GM12891 (cell line): Measurements from ENCODE around the gene LACTBL1.

Experiments used
- PAX5 ChIP-seq: IDR thresholded peaks from 2 replicates; pipeline ENCODE4 v1.6.1; 2011; ENCODE audit warnings: low read length, moderate library complexity, mild to moderate bottlenecking; ENCODE audit not compliant: insufficient read depth, severe bottlenecking
- POLR2A ChIP-seq: IDR thresholded peaks from 2 replicates; pipeline ENCODE4 v1.6.1; 2011; ENCODE audit warnings: low read depth, low read length, control low read depth
- POLR2AphosphoS5 ChIP-seq: IDR thresholded peaks from 2 replicates; pipeline ENCODE4 v1.6.1; 2011; ENCODE audit warnings: low read depth, low read length, control low read depth
- POU2F2 ChIP-seq: IDR thresholded peaks from 2 replicates; pipeline ENCODE4 v1.6.1; 2011; ENCODE audit warnings: low read depth, mild to moderate bottlenecking, control low read depth, low read length, moderate library complexity
- SPI1 ChIP-seq: IDR thresholded peaks from 2 replicates; pipeline ENCODE4 v1.6.1; 2011; ENCODE audit warnings: low read depth, low read length, control low read depth
- TAF1 ChIP-seq: IDR thresholded peaks from 2 replicates; pipeline ENCODE4 v1.6.1; 2011; ENCODE audit warnings: low read depth, low read length, control low read depth

DNA sequence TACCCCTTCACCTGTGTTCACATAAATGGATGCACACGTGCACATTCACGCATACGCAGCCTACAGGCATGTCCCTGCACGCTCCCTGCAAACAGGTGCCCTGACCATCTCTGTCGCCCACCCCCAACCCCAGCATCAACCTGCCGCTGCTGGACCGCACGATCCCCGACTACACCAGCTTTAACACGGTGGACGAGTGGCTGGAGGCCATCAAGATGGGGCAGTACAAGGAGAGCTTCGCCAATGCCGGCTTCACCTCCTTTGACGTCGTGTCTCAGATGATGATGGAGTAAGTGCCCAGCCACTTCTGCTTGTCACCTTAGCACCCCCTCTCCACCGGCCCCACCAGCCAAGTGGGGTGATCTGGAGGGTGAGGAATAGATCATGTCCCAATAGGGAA, 60.4 kb downstream of the LACTBL1 start:
- TF ChIP-seq POLR2AphosphoS5 (no peak), POLR2A (no peak), TAF1 (no peak), POU2F2 (no peak), PAX5 (no peak), SPI1 (no peak)
